ENCODE results near the gene LMX1A.

LMX1A gene

DNA sequence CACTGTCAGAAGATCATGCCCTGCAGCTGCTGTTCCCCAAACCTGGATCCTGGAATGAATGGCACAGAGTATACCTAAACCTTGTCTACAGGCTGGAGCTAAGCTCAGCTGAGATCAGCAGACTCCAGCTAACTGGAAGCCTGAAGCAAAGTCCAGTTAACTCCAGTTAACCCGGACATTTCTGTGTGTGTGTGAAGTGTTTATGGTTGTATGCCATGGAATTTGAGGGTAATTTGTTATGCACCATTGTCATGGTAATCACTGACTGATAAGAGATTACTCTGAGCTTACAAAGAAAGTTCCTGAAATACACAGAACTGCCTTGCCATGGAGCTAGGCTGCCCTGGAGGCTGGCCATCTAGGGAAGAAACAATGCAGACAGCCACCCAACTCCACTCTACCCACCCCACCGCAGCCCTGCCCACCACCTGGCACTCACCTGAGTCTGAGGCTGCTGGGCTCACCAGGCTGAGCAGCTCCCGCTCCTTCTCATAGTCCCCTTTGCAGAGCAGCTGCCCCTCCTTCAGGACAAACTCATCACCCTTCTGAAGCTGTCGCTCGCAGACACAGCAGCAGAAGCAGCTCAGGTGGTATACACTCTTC, 107.4 kb downstream of the LMX1A start:
- no peaks in the 10 kb centered on the region for H3K9me3 ChIP-seq (ENCODE audit: insufficient read depth, low read length)
- TF ChIP-seq ZNF274 (IDR thresholded peaks at IDR 0.05; ENCODE audit: low read depth, low read length) (no peak), SUZ12 (IDR thresholded peaks at IDR 0.05; ENCODE audit: extremely low read depth, insufficient read depth, insufficient read length) (no peak), YY1 (IDR thresholded peaks at IDR 0.05; ENCODE audit: insufficient read depth, insufficient read length) (no peak)

DNA sequence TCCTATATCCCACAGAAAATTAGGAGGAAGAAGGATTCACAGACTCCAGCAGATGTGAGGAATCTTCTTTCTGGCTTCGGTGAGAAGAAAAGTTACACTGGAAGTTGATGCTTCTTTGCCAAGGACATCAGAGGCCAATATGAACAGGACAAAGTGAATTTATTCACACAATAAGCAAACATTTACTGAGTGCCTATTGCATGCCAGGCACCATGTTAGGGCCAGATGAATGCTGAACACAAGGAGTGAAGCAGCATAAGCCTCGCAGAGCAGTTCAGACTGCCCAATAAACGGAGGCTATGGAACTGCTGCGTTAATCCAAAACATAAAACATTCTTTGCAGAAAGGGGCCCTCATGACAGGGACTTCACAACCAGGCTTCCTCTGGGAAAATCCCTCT, 114.6 kb downstream of the LMX1A start:
- Histone ChIP-seq H3K27me3 (ENCODE audit: insufficient read depth, insufficient read length) (peaks cover 19% of the 10 kb centered on the region), H3K4me1 (ENCODE audit: insufficient read depth, insufficient read length) (no peaks in the 10 kb centered on the region), H3K9me3 (ENCODE audit: insufficient read depth, low read length) (no peaks in the 10 kb centered on the region), H3K4me3 (ENCODE audit: insufficient read length, low read depth) (no peak overlapping the region), H3K9ac (ENCODE audit: insufficient read length, low read depth) (no peak overlapping the region), H3K36me3 (ENCODE audit: insufficient read depth, insufficient read length, low read length) (no peaks in the 10 kb centered on the region)
- no peak for DNase-seq (ENCODE audit: low read depth, low spot score)
- TF ChIP-seq ZNF274 (IDR thresholded peaks at IDR 0.05; ENCODE audit: low read depth, low read length) (no peak), SUZ12 (IDR thresholded peaks at IDR 0.05; ENCODE audit: extremely low read depth, insufficient read depth, insufficient read length) (no peak), YY1 (IDR thresholded peaks at IDR 0.05; ENCODE audit: insufficient read depth, insufficient read length) (no peak)

More for the DNA sequence above, 107.4 kb downstream of the LMX1A start:
- no peak for DNase-seq (ENCODE audit: low read depth, low spot score)
- H3K9ac ChIP-seq (ENCODE audit: insufficient read length, low read depth) = no peak overlapping the region
- no peaks in the 10 kb centered on the region for H3K36me3 ChIP-seq (ENCODE audit: insufficient read depth, insufficient read length, low read length)
- no peak overlapping the region for H3K4me3 ChIP-seq (ENCODE audit: insufficient read length, low read depth)
- H3K4me1 ChIP-seq (ENCODE audit: insufficient read depth, insufficient read length) = peaks cover 8% of the 10 kb centered on the region
- H3K27me3 ChIP-seq (ENCODE audit: insufficient read depth, insufficient read length) = no peaks in the 10 kb centered on the region

DNA sequence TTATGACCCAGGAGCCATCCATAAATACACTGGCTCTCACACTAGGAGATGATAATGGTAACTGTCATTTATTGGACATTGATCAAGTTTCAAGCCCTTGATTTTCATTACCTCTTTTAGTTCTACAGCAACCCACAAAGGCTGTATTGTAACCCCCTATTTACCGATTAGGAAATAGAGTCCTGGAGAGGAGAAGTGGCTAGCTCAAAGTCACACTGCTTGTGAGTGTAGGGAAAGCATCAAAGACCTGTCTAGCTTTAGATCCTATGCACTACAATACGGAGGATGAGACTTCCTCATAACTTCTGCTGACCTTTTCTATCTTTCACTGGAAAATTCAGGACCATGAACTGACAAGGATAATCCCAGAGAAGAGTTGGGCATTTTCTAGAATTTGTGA, 115.2 kb downstream of the LMX1A start:
- Histone ChIP-seq H3K36me3 (ENCODE audit: insufficient read depth, insufficient read length, low read length) (no peaks in the 10 kb centered on the region), H3K4me1 (ENCODE audit: insufficient read depth, insufficient read length) (no peaks in the 10 kb centered on the region), H3K27me3 (ENCODE audit: insufficient read depth, insufficient read length) (peaks cover 25% of the 10 kb centered on the region), H3K9ac (ENCODE audit: insufficient read length, low read depth) (no peak overlapping the region), H3K4me3 (ENCODE audit: insufficient read length, low read depth) (no peak overlapping the region), H3K9me3 (ENCODE audit: insufficient read depth, low read length) (no peaks in the 10 kb centered on the region)
- no peak for TF ChIP-seq YY1 (IDR thresholded peaks at IDR 0.05; ENCODE audit: insufficient read depth, insufficient read length)
- DNase-seq (ENCODE audit: low read depth, low spot score) = no peak

DNA sequence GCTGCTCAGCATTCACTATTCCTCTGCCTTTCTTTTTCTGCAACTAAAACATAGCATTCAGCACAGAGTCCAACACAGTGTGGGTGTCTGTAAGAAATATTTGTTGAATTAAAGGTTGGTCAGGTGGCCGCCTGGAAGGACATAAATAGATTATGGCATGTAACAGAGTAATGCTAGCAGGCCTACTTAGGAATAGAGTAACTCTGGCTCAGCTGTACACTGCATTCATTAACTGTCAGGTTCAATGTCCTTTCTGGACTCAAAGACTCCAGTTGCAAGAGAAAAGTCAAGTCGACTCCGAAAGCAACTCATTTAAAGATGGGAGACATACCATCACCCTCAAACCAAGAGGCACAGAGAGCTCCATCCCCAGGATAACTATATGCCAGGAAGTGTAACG, 116.0 kb downstream of the LMX1A start:
- TF ChIP-seq SUZ12 (IDR thresholded peaks at IDR 0.05; ENCODE audit: extremely low read depth, insufficient read depth, insufficient read length) = no peak
- no peak for TF ChIP-seq YY1 (IDR thresholded peaks at IDR 0.05; ENCODE audit: insufficient read depth, insufficient read length)
- no peak for TF ChIP-seq ZNF274 (IDR thresholded peaks at IDR 0.05; ENCODE audit: low read depth, low read length)
- no peak for DNase-seq (ENCODE audit: low read depth, low spot score)
- Histone ChIP-seq H3K4me3 (ENCODE audit: insufficient read length, low read depth) (no peak overlapping the region), H3K4me1 (ENCODE audit: insufficient read depth, insufficient read length) (no peaks in the 10 kb centered on the region), H3K9ac (ENCODE audit: insufficient read length, low read depth) (no peak overlapping the region), H3K36me3 (ENCODE audit: insufficient read depth, insufficient read length, low read length) (no peaks in the 10 kb centered on the region), H3K27me3 (ENCODE audit: insufficient read depth, insufficient read length) (peaks cover 34% of the 10 kb centered on the region), H3K9me3 (ENCODE audit: insufficient read depth, low read length) (no peaks in the 10 kb centered on the region)

DNA sequence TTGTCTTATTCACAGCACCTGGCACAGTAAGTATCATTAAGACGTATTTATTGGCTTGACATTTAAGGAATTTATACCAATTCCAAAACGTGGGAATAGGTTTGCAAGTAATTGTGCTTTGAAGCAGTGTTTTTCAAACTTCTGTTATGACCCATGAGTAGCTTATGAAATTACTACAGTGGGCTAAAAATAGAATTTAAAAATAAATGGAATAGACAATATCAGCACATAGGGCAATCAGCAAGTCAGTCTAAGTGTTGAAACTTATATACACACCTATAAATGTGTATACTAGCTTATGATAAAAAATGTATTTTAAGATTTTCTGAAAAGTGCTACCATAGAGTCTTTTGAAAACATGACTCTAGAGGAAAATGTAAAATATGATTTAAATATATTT, 116.6 kb downstream of the LMX1A start:
- Histone ChIP-seq H3K9ac (ENCODE audit: insufficient read length, low read depth) (no peak overlapping the region), H3K27me3 (ENCODE audit: insufficient read depth, insufficient read length) (peaks cover 40% of the 10 kb centered on the region), H3K9me3 (ENCODE audit: insufficient read depth, low read length) (no peaks in the 10 kb centered on the region), H3K36me3 (ENCODE audit: insufficient read depth, insufficient read length, low read length) (no peaks in the 10 kb centered on the region), H3K4me1 (ENCODE audit: insufficient read depth, insufficient read length) (no peaks in the 10 kb centered on the region), H3K4me3 (ENCODE audit: insufficient read length, low read depth) (no peak overlapping the region)
- DNase-seq (ENCODE audit: low read depth, low spot score) = no peak
- TF ChIP-seq YY1 (IDR thresholded peaks at IDR 0.05; ENCODE audit: insufficient read depth, insufficient read length) = no peak
- TF ChIP-seq SUZ12 (IDR thresholded peaks at IDR 0.05; ENCODE audit: extremely low read depth, insufficient read depth, insufficient read length) = no peak
- no peak for TF ChIP-seq ZNF274 (IDR thresholded peaks at IDR 0.05; ENCODE audit: low read depth, low read length)

DNA sequence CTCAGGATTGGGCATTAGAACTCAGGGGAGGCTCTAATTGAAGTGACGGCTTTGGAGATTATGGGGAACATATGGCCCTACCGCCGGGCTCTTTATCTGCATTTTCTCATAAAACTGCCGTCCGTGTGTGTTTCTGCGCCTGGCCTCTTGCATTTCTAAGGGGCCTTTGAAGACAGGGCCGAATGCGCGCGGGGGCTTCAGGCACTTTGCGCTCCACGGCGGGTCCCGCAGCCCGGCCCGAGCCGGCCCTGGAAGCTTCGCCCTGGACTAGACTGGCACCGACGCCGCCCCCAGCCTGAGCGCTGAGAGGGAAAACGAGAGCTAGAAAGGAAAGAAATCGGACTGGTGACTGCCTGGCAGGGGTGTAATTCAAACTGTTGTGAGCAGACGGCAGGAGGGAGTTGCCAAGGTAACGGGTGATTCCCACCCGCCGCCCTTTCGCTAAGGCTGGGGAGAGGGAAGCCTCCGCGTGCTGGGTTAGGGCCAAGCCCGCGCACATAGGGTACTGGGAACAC, 120.7 kb downstream of the LMX1A start:
- Histone ChIP-seq H3K27me3 (ENCODE audit: insufficient read depth, insufficient read length) (peaks cover 70% of the 10 kb centered on the region), H3K9me3 (ENCODE audit: insufficient read depth, low read length) (no peaks in the 10 kb centered on the region), H3K4me1 (ENCODE audit: insufficient read depth, insufficient read length) (no peaks in the 10 kb centered on the region), H3K4me3 (ENCODE audit: insufficient read length, low read depth) (peak overlapping the region; percentile 52), H3K9ac (ENCODE audit: insufficient read length, low read depth) (peak overlapping the region; percentile 61), H3K36me3 (ENCODE audit: insufficient read depth, insufficient read length, low read length) (no peaks in the 10 kb centered on the region)
- DNase-seq (ENCODE audit: low read depth, low spot score) = peak; percentile 49
- TF ChIP-seq SUZ12 (IDR thresholded peaks at IDR 0.05; ENCODE audit: extremely low read depth, insufficient read depth, insufficient read length) (no peak), YY1 (IDR thresholded peaks at IDR 0.05; ENCODE audit: insufficient read depth, insufficient read length) (no peak), ZNF274 (IDR thresholded peaks at IDR 0.05; ENCODE audit: low read depth, low read length) (no peak)

DNA sequence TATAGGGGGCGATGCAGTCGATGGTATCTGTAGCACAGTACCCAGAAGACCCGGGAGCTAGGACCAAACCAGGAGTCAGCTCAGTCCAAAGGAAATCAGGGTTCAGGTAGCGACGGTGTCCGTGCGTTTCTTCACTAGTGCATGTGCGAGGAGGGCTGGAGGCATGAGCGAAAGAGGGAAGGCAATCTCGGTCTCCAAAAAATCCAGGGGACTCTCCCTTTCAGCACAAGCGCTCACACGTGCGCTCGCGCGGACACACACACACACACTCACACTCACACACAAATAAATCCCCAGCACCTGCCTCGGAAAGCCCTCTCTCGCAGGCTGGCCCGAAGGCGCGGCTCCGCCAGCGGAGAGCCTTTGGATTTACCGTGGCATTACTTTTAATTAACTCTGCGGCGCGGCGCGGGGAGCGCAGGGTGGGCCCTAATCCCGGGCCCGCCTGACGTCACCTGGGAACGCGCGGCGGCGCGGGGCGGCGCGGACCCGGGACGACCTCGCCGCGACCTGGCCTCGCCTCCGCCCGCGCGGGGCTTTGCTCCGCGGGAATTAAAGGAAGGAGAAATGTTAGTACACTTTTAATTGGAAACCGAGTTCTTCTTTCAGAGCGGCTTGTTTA, 121.2 kb downstream of the LMX1A start:
- Histone ChIP-seq H3K4me3 (ENCODE audit: insufficient read length, low read depth) (peak overlapping the region; percentile 52), H3K27me3 (ENCODE audit: insufficient read depth, insufficient read length) (peaks cover 70% of the 10 kb centered on the region), H3K4me1 (ENCODE audit: insufficient read depth, insufficient read length) (no peaks in the 10 kb centered on the region), H3K36me3 (ENCODE audit: insufficient read depth, insufficient read length, low read length) (no peaks in the 10 kb centered on the region), H3K9ac (ENCODE audit: insufficient read length, low read depth) (peak overlapping the region; percentile 61), H3K9me3 (ENCODE audit: insufficient read depth, low read length) (no peaks in the 10 kb centered on the region)
- no peak for TF ChIP-seq ZNF274 (IDR thresholded peaks at IDR 0.05; ENCODE audit: low read depth, low read length)
- peak; percentile 76 for TF ChIP-seq SUZ12 (IDR thresholded peaks at IDR 0.05; ENCODE audit: extremely low read depth, insufficient read depth, insufficient read length)
- DNase-seq (ENCODE audit: low read depth, low spot score) = no peak
